SK-N-SH treated with all-trans-retinoic acid at 6 μM for 48 hours (cell line): ENCODE data around the gene NUDT1.

Experiments used
- ATAC-seq: fragments of 200-7000 bp; cut with Tn5 transposase; 3 replicates; pipeline ENCODE4 v1.9.1; 2020; ENCODE audit warnings: mild to moderate bottlenecking, moderate library complexity
- ARNTL ChIP-seq: fragments of 450-650 bp; formaldehyde crosslinking; IDR thresholded peaks from 2 replicates; pipeline ENCODE4 v1.5.0; 2020; ENCODE audit warnings: low read depth, mild to moderate bottlenecking, moderate library complexity, borderline replicate concordance
- CSDC2 ChIP-seq: fragments of 250-450 bp; sonication (Bioruptor Pico); IDR thresholded peaks from 2 replicates; pipeline ENCODE4 v1.5.0; 2020; ENCODE audit warnings: mild to moderate bottlenecking, moderate library complexity
- ESRRG ChIP-seq: fragments of 250-450 bp; sonication (Bioruptor Pico); IDR thresholded peaks from 2 replicates; pipeline ENCODE4 v1.6.1; 2021; ENCODE audit warnings: mild to moderate bottlenecking
- GLIS3 ChIP-seq: fragments of 250-450 bp; sonication (Bioruptor Pico); IDR thresholded peaks from 2 replicates; pipeline ENCODE4 v1.5.0; 2020; ENCODE audit warnings: mild to moderate bottlenecking, moderate library complexity
- ISL1 ChIP-seq: fragments of 250-450 bp; sonication (Bioruptor Pico); IDR thresholded peaks from 2 replicates; pipeline ENCODE4 v2.1.2; 2022; ENCODE audit warnings: mild to moderate bottlenecking, moderate library complexity
- OSR1 ChIP-seq: fragments of 250-450 bp; sonication (Bioruptor Pico); IDR thresholded peaks from 2 replicates; pipeline ENCODE4 v1.8.0; 2022; ENCODE audit warnings: moderate library complexity, mild to moderate bottlenecking, inconsistent platforms
- PATZ1 ChIP-seq: fragments of 250-450 bp; sonication (Bioruptor Pico); IDR thresholded peaks from 2 replicates; pipeline ENCODE4 v1.8.0; 2020; ENCODE audit warnings: mild to moderate bottlenecking, moderate library complexity, borderline replicate concordance
- PPARA ChIP-seq: fragments of 250-450 bp; sonication (Bioruptor Pico); IDR thresholded peaks from 2 replicates; pipeline ENCODE4 v1.5.0; 2020; ENCODE audit warnings: mild to moderate bottlenecking, borderline replicate concordance
- RARB ChIP-seq: fragments of 250-450 bp; sonication (Bioruptor Pico); IDR thresholded peaks from 2 replicates; pipeline ENCODE4 v1.8.0; 2021; ENCODE audit warnings: mild to moderate bottlenecking, moderate library complexity
- SNAI2 ChIP-seq: fragments of 250-450 bp; sonication (Bioruptor Pico); IDR thresholded peaks from 2 replicates; pipeline ENCODE4 v1.5.0; 2020; ENCODE audit warnings: mild to moderate bottlenecking, moderate library complexity
- TCF4 ChIP-seq: fragments of 250-450 bp; sonication (Bioruptor Pico); IDR thresholded peaks from 2 replicates; pipeline ENCODE4 v1.8.0; 2021; ENCODE audit warnings: mild to moderate bottlenecking, moderate library complexity, borderline replicate concordance
- TOX ChIP-seq: fragments of 250-450 bp; sonication (Bioruptor Pico); IDR thresholded peaks from 2 replicates; pipeline ENCODE4 v1.8.0; 2021; ENCODE audit warnings: mild to moderate bottlenecking, moderate library complexity, borderline replicate concordance
- TSHZ2 ChIP-seq: fragments of 250-450 bp; sonication (Bioruptor Pico); IDR thresholded peaks from 2 replicates; pipeline ENCODE4 v1.5.0; 2020; ENCODE audit warnings: mild to moderate bottlenecking, moderate library complexity
- ZFP3 ChIP-seq: fragments of 250-450 bp; sonication (Bioruptor Pico); IDR thresholded peaks from 2 replicates; pipeline ENCODE4 v1.5.0; 2020; ENCODE audit warnings: mild to moderate bottlenecking, moderate library complexity
- ZFP30 ChIP-seq: fragments of 450-650 bp; formaldehyde crosslinking; IDR thresholded peaks from 2 replicates; pipeline ENCODE4 v1.5.0; 2022; ENCODE audit warnings: mild to moderate bottlenecking, moderate library complexity
- ZNF70 ChIP-seq: fragments of 450-650 bp; formaldehyde crosslinking; IDR thresholded peaks from 2 replicates; pipeline ENCODE4 v1.5.0; 2020; ENCODE audit warnings: mild to moderate bottlenecking, moderate library complexity
- TF ChIP-seq, protein P1 (sequence below): fragments of 250-450 bp; sonication (Bioruptor Pico); IDR thresholded peaks from 2 replicates; pipeline ENCODE4 v1.8.0; 2021; ENCODE audit warnings: low read depth, mild to moderate bottlenecking, moderate library complexity, borderline replicate concordance
- TF ChIP-seq, protein P2 (sequence below): fragments of 250-450 bp; sonication (Bioruptor Pico); IDR thresholded peaks from 2 replicates; pipeline ENCODE4 v1.5.1; 2020; ENCODE audit warnings: low read depth, mild to moderate bottlenecking, moderate library complexity

The NUDT1 gene

DNA sequence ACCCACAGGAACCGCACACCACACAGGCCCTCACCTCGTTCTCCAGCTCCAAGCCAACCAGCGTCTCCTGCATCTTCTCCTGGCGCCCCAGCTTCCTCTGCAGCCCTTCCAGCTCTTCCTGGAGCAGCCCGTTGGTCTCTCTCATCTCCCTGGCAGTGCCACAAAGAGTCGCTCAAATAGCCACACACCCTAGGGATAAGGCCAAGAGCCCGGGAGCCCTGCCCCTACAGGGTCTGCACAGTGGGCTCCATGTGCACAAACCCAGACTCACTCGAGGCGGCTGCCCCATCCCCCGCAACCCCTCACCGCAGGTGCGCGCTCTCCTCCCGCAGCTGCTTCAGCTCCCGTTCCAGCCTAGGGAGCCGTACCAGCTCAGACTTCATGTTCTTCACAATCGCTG is 26.2 kb upstream of the NUDT1 start:
- ATAC-seq: no peak
- TF ChIP-seq TOX (CRISPR knock-in tag): no peak
- no peak for TF ChIP-seq GLIS3
- TF ChIP-seq, protein P1, sequence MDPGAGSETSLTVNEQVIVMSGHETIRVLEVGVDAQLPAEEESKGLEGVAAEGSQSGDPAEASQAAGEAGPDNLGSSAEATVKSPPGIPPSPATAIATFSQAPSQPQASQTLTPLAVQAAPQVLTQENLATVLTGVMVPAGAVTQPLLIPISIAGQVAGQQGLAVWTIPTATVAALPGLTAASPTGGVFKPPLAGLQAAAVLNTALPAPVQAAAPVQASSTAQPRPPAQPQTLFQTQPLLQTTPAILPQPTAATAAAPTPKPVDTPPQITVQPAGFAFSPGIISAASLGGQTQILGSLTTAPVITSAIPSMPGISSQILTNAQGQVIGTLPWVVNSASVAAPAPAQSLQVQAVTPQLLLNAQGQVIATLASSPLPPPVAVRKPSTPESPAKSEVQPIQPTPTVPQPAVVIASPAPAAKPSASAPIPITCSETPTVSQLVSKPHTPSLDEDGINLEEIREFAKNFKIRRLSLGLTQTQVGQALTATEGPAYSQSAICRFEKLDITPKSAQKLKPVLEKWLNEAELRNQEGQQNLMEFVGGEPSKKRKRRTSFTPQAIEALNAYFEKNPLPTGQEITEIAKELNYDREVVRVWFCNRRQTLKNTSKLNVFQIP (CRISPR knock-in tag): no peak
- no peak for TF ChIP-seq ARNTL
- TF ChIP-seq ZNF70 (CRISPR knock-in tag): no peak
- TF ChIP-seq ZFP30 (CRISPR knock-in tag): no peak
- TF ChIP-seq TCF4 (CRISPR knock-in tag): no peak
- TF ChIP-seq, protein P2, sequence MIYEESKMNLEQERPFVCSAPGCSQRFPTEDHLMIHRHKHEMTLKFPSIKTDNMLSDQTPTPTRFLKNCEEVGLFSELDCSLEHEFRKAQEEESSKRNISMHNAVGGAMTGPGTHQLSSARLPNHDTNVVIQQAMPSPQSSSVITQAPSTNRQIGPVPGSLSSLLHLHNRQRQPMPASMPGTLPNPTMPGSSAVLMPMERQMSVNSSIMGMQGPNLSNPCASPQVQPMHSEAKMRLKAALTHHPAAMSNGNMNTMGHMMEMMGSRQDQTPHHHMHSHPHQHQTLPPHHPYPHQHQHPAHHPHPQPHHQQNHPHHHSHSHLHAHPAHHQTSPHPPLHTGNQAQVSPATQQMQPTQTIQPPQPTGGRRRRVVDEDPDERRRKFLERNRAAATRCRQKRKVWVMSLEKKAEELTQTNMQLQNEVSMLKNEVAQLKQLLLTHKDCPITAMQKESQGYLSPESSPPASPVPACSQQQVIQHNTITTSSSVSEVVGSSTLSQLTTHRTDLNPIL (CRISPR knock-in tag): no peak
- TF ChIP-seq ISL1 (CRISPR knock-in tag): no peak
- no peak for TF ChIP-seq PATZ1 (CRISPR knock-in tag)
- no peak for TF ChIP-seq ZFP3 (CRISPR knock-in tag)
- no peak for TF ChIP-seq RARB (CRISPR knock-in tag)
- TF ChIP-seq, all 23 proteins: peak for 0

DNA sequence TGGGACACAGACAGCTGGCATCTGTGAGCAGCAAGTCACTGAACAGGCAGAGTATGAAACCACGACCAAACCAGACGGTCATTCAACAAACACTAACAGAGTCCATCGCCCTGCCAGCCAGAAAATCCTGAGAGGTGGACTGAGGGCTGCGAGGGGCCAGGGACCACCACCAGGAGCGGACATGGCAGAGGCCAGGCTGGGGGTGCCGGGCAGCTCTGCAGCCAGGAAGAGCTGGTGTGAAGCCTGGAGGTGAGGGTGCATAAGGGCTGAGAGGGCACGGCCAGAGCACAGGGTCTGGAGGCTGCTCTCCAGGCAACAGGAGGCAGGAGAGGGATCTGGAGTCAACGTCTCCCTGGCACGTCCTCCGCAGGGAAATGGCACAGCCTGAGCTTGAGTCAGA is 24.8 kb upstream of the NUDT1 start:
- TF ChIP-seq PPARA (CRISPR knock-in tag): no peak
- TF ChIP-seq CSDC2 (CRISPR knock-in tag): no peak
- no peak for TF ChIP-seq GLIS3
- TF ChIP-seq, protein P2 (CRISPR knock-in tag): no peak
- no peak for TF ChIP-seq ZFP30 (CRISPR knock-in tag)
- TF ChIP-seq ZFP3 (CRISPR knock-in tag): no peak
- no peak for TF ChIP-seq ZNF70 (CRISPR knock-in tag)
- TF ChIP-seq, protein P1 (CRISPR knock-in tag): no peak
- TF ChIP-seq TSHZ2: no peak
- no peak for TF ChIP-seq SNAI2 (CRISPR knock-in tag)
- TF ChIP-seq ESRRG (CRISPR knock-in tag): no peak

DNA sequence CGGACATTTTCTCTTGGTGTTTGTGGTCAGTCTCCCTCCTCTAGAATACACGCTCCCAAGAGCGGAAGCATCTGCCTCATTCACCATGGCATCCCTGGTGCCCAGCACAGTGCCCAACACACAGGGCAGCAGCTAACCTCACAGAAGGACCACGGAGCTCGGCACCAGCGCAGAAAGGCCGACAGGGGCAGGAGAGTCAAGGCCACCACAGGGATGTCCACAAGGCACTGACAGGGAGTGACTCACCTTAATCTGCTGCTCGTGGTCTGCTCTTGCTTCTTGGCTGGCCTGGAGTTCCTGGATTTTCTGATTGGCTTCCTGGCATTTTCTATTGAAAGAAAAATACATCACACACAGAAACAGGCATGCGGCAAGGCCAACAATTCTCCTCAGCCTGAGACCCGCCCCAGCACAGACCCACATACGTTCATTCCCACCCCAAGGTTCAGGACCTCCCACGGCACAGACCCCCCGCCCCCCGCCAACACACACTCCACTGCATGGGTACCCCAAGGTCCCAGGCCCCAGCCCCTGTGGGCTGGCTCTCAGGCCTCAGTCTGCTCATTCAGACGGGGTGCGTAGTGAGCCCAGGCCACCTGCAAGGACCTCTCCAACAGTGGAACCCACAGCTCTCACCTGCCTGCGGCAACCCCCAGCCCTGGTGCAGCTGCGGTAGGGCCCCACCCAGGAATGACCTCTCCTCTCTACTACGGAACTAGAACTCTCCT is 24.1 kb upstream of the NUDT1 start:
- no peak for ATAC-seq
- TF ChIP-seq ZFP30 (CRISPR knock-in tag) (no peak), OSR1 (CRISPR knock-in tag) (no peak), TSHZ2 (no peak)

More for the DNA sequence above, 24.8 kb upstream of the NUDT1 start:
- no peak for ATAC-seq
